ENCODE results near the gene MRPL2. TPM values are rescaled to one million over a fixed set of nuclear protein-coding genes. Genes with fewer than 3 reads are reported as not detected.

MRPL2 gene
- total and polyA plus RNA-seq, 2 of the 8 experiments (the other 6 are each of a cell fraction or from before 2014, with no cell fraction given), result 58.7 to 99.9 TPM

- TF ChIP-seq EZH2 (IDR thresholded peaks at IDR 0.05; ENCODE audit: low read depth, low read length, severe bottlenecking) (no peak), CTCF (IDR thresholded peaks at IDR 0.05; ENCODE audit: control extremely low read depth in 1 of 3, insufficient read depth in 1 of 3, low read depth in 1 of 3, low read length in 3 of 3) (no peak)
These were observed 53.4 kb downstream of the MRPL2 start (continued) for GRCh38 chr6:43005844-43006243.

Other genes starting within 250 kb of the MRPL2 start
- gene RPL7L1, start 179.8 kb downstream of the MRPL2 start, total RNA-seq (2021; fragmentation: NEBNext Ultra II Directional; extraction: Animal tissue kit (Norgen Biotek cat#: 25700)), result 112 and 117 TPM in 2 replicates
- gene RPL7L1, start 179.8 kb downstream of the MRPL2 start, polyA plus RNA-seq (2011; rRNA removed), result 29.3 and 31.0 TPM in 2 replicates
- gene PTCRA, start 143.4 kb downstream of the MRPL2 start, total RNA-seq (2021; fragmentation: NEBNext Ultra II Directional; extraction: Animal tissue kit (Norgen Biotek cat#: 25700)), result not detected in 2 replicates
- not detected in 2 replicates for gene PTCRA, start 143.4 kb downstream of the MRPL2 start, polyA plus RNA-seq (2011; rRNA removed)
- gene CNPY3, start 130.0 kb downstream of the MRPL2 start, total RNA-seq (2021; fragmentation: NEBNext Ultra II Directional; extraction: Animal tissue kit (Norgen Biotek cat#: 25700)), result 64.5 and 67.9 TPM in 2 replicates
- gene CNPY3, start 130.0 kb downstream of the MRPL2 start, polyA plus RNA-seq (2011; rRNA removed), result 49.6 and 64.1 TPM in 2 replicates
- 1.8 TPM in 2 replicates for gene GNMT, start 98.7 kb downstream of the MRPL2 start, total RNA-seq (2021; fragmentation: NEBNext Ultra II Directional; extraction: Animal tissue kit (Norgen Biotek cat#: 25700))
- 3.4 and 4.3 TPM in 2 replicates for gene GNMT, start 98.7 kb downstream of the MRPL2 start, polyA plus RNA-seq (2011; rRNA removed)
- 11.7 and 12.5 TPM in 2 replicates for gene PEX6, start 80.3 kb downstream of the MRPL2 start, total RNA-seq (2021; fragmentation: NEBNext Ultra II Directional; extraction: Animal tissue kit (Norgen Biotek cat#: 25700))
- 6.4 and 11.6 TPM in 2 replicates for gene PEX6, start 80.3 kb downstream of the MRPL2 start, polyA plus RNA-seq (2011; rRNA removed)
- 52.1 and 52.4 TPM in 2 replicates for gene PPP2R5D, start 74.9 kb downstream of the MRPL2 start, total RNA-seq (2021; fragmentation: NEBNext Ultra II Directional; extraction: Animal tissue kit (Norgen Biotek cat#: 25700))
- gene PPP2R5D, start 74.9 kb downstream of the MRPL2 start, polyA plus RNA-seq (2011; rRNA removed), result 55.7 and 68.1 TPM in 2 replicates
- gene MEA1, start 45.5 kb downstream of the MRPL2 start, total RNA-seq (2021; fragmentation: NEBNext Ultra II Directional; extraction: Animal tissue kit (Norgen Biotek cat#: 25700)), result 94.2 and 102 TPM in 2 replicates
- 96.2 and 96.4 TPM in 2 replicates for gene MEA1, start 45.5 kb downstream of the MRPL2 start, polyA plus RNA-seq (2011; rRNA removed)
- gene KLHDC3, start 45.2 kb downstream of the MRPL2 start, total RNA-seq (2021; fragmentation: NEBNext Ultra II Directional; extraction: Animal tissue kit (Norgen Biotek cat#: 25700)), result 181 and 182 TPM in 2 replicates
- gene KLHDC3, start 45.2 kb downstream of the MRPL2 start, polyA plus RNA-seq (2011; rRNA removed), result 203 and 240 TPM in 2 replicates
- 89.6 and 92.3 TPM in 2 replicates for gene RRP36, start 37.8 kb downstream of the MRPL2 start, total RNA-seq (2021; fragmentation: NEBNext Ultra II Directional; extraction: Animal tissue kit (Norgen Biotek cat#: 25700))
- 20.6 and 33.9 TPM in 2 replicates for gene RRP36, start 37.8 kb downstream of the MRPL2 start, polyA plus RNA-seq (2011; rRNA removed)
- 10.8 and 11.4 TPM in 2 replicates for gene CUL7, start 5.6 kb downstream of the MRPL2 start, total RNA-seq (2021; fragmentation: NEBNext Ultra II Directional; extraction: Animal tissue kit (Norgen Biotek cat#: 25700))
- gene CUL7, start 5.6 kb downstream of the MRPL2 start, polyA plus RNA-seq (2011; rRNA removed), result 15.0 and 19.1 TPM in 2 replicates
- 27.7 and 28.5 TPM in 2 replicates for gene KLC4, start 197 bp upstream of the MRPL2 start, total RNA-seq (2021; fragmentation: NEBNext Ultra II Directional; extraction: Animal tissue kit (Norgen Biotek cat#: 25700))
- gene KLC4, start 197 bp upstream of the MRPL2 start, polyA plus RNA-seq (2011; rRNA removed), result 15.7 and 23.8 TPM in 2 replicates
- gene PTK7, start 16.9 kb upstream of the MRPL2 start, total RNA-seq (2021; fragmentation: NEBNext Ultra II Directional; extraction: Animal tissue kit (Norgen Biotek cat#: 25700)), result 130 and 138 TPM in 2 replicates
- gene PTK7, start 16.9 kb upstream of the MRPL2 start, polyA plus RNA-seq (2011; rRNA removed), result 110 and 133 TPM in 2 replicates
- 49.0 and 52.7 TPM in 2 replicates for gene SRF, start 111.8 kb upstream of the MRPL2 start, total RNA-seq (2021; fragmentation: NEBNext Ultra II Directional; extraction: Animal tissue kit (Norgen Biotek cat#: 25700))
- gene SRF, start 111.8 kb upstream of the MRPL2 start, polyA plus RNA-seq (2011; rRNA removed), result 69.5 and 88.6 TPM in 2 replicates
- 9.8 and 10.5 TPM in 2 replicates for gene CUL9, start 122.8 kb upstream of the MRPL2 start, total RNA-seq (2021; fragmentation: NEBNext Ultra II Directional; extraction: Animal tissue kit (Norgen Biotek cat#: 25700))
- gene CUL9, start 122.8 kb upstream of the MRPL2 start, polyA plus RNA-seq (2011; rRNA removed), result 7.7 and 10.2 TPM in 2 replicates
- gene DNPH1, start 170.0 kb upstream of the MRPL2 start, total RNA-seq (2021; fragmentation: NEBNext Ultra II Directional; extraction: Animal tissue kit (Norgen Biotek cat#: 25700)), result 33.9 and 37.2 TPM in 2 replicates
- gene DNPH1, start 170.0 kb upstream of the MRPL2 start, polyA plus RNA-seq (2011; rRNA removed), result 134 and 168 TPM in 2 replicates
- 1.5 and 1.6 TPM in 2 replicates for gene TTBK1, start 184.0 kb upstream of the MRPL2 start, total RNA-seq (2021; fragmentation: NEBNext Ultra II Directional; extraction: Animal tissue kit (Norgen Biotek cat#: 25700))
- 0.53 and 0.63 TPM in 2 replicates for gene TTBK1, start 184.0 kb upstream of the MRPL2 start, polyA plus RNA-seq (2011; rRNA removed)
- not detected in 2 replicates for gene SLC22A7, start 238.8 kb upstream of the MRPL2 start, total RNA-seq (2021; fragmentation: NEBNext Ultra II Directional; extraction: Animal tissue kit (Norgen Biotek cat#: 25700))
- gene SLC22A7, start 238.8 kb upstream of the MRPL2 start, polyA plus RNA-seq (2011; rRNA removed), result not detected in 2 replicates
- gene CRIP3, start 249.4 kb upstream of the MRPL2 start, total RNA-seq (2021; fragmentation: NEBNext Ultra II Directional; extraction: Animal tissue kit (Norgen Biotek cat#: 25700)), result 37.6 and 46.3 TPM in 2 replicates
- gene CRIP3, start 249.4 kb upstream of the MRPL2 start, polyA plus RNA-seq (2011; rRNA removed), result 34.0 and 38.7 TPM in 2 replicates